Aorta (tissue), 5 donors: ENCODE measurements around the gene EPS8L2. TPM values are rescaled to one million over a fixed set of nuclear protein-coding genes. Genes with fewer than 3 reads are reported as not detected.
A peak's percentile ranks its signal among the peaks of the same experiment; 100 is the strongest.

Source experiments
- ATAC-seq: fragments of 200-7000 bp; cut with Tn5 transposase; one replicate; pipeline ENCODE4 v1.9.1; 2022; ENCODE audit warnings: moderate library complexity; ENCODE audit not compliant: low FRiP score
- DNase-seq, 2 donors: peaks; one replicate each; pipeline ENCODE4 v3.0.0-alpha.2; 2020
- H3K27ac ChIP-seq, 2 donors: one replicate each; pipeline ENCODE4 v1.5.1; 2013; ENCODE audit warnings: low read length in 2 of 2, mild to moderate bottlenecking in 2 of 2, moderate library complexity in 2 of 2, control low read depth in 1 of 2, inconsistent platforms in 1 of 2, low read depth in 1 of 2
- H3K27me3 ChIP-seq, 2 donors: one replicate each; pipeline ENCODE4 v1.6.1; 2013; ENCODE audit warnings: control low read depth in 1 of 2, low read length in 1 of 2, mild to moderate bottlenecking in 1 of 2, moderate library complexity in 1 of 2; ENCODE audit not compliant: insufficient read depth in 2 of 2, control insufficient read depth in 1 of 2
- H3K36me3 ChIP-seq, 2 donors: one replicate each; pipeline ENCODE4 v1.6.1; 2013; ENCODE audit warnings: control low read depth in 1 of 2, low read length in 1 of 2, mild to moderate bottlenecking in 1 of 2; ENCODE audit not compliant: insufficient read depth in 2 of 2, control insufficient read depth in 1 of 2
- H3K4me1 ChIP-seq, 2 donors: one replicate each; pipeline ENCODE4 v1.6.1; 2013; ENCODE audit warnings: low read length in 2 of 2, control low read depth in 1 of 2, mild to moderate bottlenecking in 1 of 2, moderate library complexity in 1 of 2; ENCODE audit not compliant: insufficient read depth in 2 of 2, control insufficient read depth in 1 of 2
- H3K4me3 ChIP-seq, 2 donors: one replicate each; pipeline ENCODE4 v1.5.1; 2013; ENCODE audit warnings: low read length in 2 of 2, control low read depth in 1 of 2, mild to moderate bottlenecking in 1 of 2
- H3K9me3 ChIP-seq: one replicate; pipeline ENCODE4 v1.6.1; 2013; ENCODE audit warnings: mild to moderate bottlenecking, low read length; ENCODE audit not compliant: control insufficient read depth
- WGBS, 2 donors: extraction: QIAGEN DNeasy Blood & Tissue Kit; methylation state at CpG; one replicate each; pipeline ENCODE4 v1.1.7; 2013; 5-methylcytosine and 5-hydroxymethylcytosine counted together
- intact Hi-C, 2 donors: fragments of 100-400 bp; cut with DNase I; formaldehyde crosslinking; loops; one replicate each; pipeline versions ENCODE4 v1.14.2 to v1.15.0; 2022
- polyA plus RNA-seq, 2 donors: library from polyadenylated mRNA; stranded (reverse); fragments of 200-250 nt; gene quantifications; one replicate each; pipeline ENCODE4 v1.2.3, GENCODE V29; 2013
- total RNA-seq, 2 donors: library from RNA; stranded (reverse); fragmentation: NEBNext Ultra II Directional; extraction: Animal tissue kit (Norgen Biotek cat#: 25700); gene quantifications; one replicate each; pipeline ENCODE4 v1.2.1, GENCODE V29; 2021
- donor health status: healthy with polysubstance abuse.
- donor health status: Bipolar disorder and iron deficiency.
- donor health status: DM: no; HTN: no; CAD: no.
- donor health status: DM: no; HTN: no; CAD: no.
- donor health status: DM: yes; HTN: yes; CAD: no.

The EPS8L2 gene
- total and polyA plus RNA-seq, 4 donors, result 41.0 to 102 (median 54.8) TPM

GRCh38 chr11:725624-726202 is 19.7 kb downstream of the EPS8L2 start:
- Histone ChIP-seq H3K36me3 (no peaks in the 10 kb centered on the region), H3K4me1 (no peaks in the 10 kb centered on the region), H3K4me3 (peak overlapping the region in 1 of 2 donors; percentile 15), H3K27me3 (no peaks in the 10 kb centered on the region), H3K27ac (no peak overlapping the region), H3K9me3 (no peaks in the 10 kb centered on the region)
- 1 to 4% methylated on average over 25 to 53 of the region's 53 CpGs for WGBS, 2 donors
- ATAC-seq (no peak), DNase-seq (no peak)
- intact Hi-C loops, result loop anchor here in 1 of 2 donors (5.0 kb wide), 1 partner anchor 58 kb away; no protein-coding TSS in a partner anchor

DNA sequence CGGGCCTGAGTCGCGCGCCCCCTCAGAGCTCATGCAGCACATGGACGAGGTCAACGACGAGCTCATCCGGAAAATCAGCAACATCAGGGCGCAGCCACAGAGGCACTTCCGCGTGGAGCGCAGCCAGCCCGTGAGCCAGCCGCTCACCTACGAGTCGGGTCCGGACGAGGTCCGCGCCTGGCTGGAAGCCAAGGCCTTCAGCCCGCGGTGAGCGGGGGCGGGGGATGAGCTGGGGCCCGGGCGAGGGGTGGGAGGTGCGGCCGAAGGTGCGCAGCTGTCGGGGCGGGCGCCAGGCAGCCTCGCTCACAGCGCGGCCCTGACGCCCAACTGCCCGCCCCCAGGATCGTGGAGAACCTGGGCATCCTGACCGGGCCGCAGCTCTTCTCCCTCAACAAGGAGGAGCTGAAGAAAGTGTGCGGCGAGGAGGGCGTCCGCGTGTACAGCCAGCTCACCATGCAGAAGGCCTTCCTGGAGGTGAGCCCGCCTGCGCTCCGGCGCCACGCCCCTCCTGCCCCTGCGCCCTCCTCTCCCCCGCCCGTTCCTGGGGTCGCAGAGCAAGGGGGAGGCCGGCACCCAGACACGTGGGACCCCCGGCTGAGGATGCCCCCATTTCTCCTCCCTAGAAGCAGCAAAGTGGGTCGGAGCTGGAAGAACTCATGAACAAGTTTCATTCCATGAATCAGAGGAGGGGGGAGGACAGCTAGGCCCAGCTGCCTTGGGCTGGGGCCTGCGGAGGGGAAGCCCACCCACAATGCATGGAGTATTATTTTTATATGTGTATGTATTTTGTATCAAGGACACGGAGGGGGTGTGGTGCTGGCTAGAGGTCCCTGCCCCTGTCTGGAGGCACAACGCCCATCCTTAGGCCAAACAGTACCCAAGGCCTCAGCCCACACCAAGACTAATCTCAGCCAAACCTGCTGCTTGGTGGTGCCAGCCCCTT is 20.5 kb downstream of the EPS8L2 start:
- Histone ChIP-seq H3K27ac (no peak overlapping the region), H3K4me3 (peak overlapping the region in 1 of 2 donors; percentile 15), H3K9me3 (no peaks in the 10 kb centered on the region), H3K27me3 (no peaks in the 10 kb centered on the region), H3K4me1 (no peaks in the 10 kb centered on the region), H3K36me3 (no peaks in the 10 kb centered on the region)
- intact Hi-C loops, result loop anchor here in 1 of 2 donors (5.0 kb wide), 1 partner anchor 59 kb away; no protein-coding TSS in a partner anchor
- peak; percentile 69 to 86 for DNase-seq
- 12 to 14% methylated on average over 45 to 61 of the region's 61 CpGs for WGBS, 2 donors
- no peak for ATAC-seq

DNA sequence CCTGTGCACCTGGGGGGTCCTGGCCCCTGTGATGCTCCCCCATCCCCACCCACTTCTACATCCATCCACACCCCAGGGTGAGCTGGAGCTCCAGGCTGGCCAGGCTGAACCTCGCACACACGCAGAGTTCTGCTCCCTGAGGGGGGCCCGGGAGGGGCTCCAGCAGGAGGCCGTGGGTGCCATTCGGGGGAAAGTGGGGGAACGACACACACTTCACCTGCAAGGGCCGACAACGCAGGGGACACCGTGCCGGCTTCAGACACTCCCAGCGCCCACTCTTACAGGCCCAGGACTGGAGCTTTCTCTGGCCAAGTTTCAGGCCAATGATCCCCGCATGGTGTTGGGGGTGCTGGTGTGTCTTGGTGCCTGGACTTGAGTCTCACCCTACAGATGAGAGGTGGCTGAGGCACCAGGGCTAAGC is 21.3 kb downstream of the EPS8L2 start:
- Histone ChIP-seq H3K36me3 (no peaks in the 10 kb centered on the region), H3K9me3 (no peaks in the 10 kb centered on the region), H3K4me1 (no peaks in the 10 kb centered on the region), H3K27me3 (no peaks in the 10 kb centered on the region), H3K27ac (peak overlapping the region in 1 of 2 donors; percentile 22), H3K4me3 (no peak overlapping the region)
- WGBS, 2 donors, result 89 to 92% methylated on average over 12 of the region's 12 CpGs
- DNase-seq, result peak in 1 of 2 donors; percentile 50
- intact Hi-C loops, result loop anchor here in 1 of 2 donors (5.0 kb wide), 1 partner anchor 60 kb away; no protein-coding TSS in a partner anchor
- ATAC-seq, result no peak

DNA sequence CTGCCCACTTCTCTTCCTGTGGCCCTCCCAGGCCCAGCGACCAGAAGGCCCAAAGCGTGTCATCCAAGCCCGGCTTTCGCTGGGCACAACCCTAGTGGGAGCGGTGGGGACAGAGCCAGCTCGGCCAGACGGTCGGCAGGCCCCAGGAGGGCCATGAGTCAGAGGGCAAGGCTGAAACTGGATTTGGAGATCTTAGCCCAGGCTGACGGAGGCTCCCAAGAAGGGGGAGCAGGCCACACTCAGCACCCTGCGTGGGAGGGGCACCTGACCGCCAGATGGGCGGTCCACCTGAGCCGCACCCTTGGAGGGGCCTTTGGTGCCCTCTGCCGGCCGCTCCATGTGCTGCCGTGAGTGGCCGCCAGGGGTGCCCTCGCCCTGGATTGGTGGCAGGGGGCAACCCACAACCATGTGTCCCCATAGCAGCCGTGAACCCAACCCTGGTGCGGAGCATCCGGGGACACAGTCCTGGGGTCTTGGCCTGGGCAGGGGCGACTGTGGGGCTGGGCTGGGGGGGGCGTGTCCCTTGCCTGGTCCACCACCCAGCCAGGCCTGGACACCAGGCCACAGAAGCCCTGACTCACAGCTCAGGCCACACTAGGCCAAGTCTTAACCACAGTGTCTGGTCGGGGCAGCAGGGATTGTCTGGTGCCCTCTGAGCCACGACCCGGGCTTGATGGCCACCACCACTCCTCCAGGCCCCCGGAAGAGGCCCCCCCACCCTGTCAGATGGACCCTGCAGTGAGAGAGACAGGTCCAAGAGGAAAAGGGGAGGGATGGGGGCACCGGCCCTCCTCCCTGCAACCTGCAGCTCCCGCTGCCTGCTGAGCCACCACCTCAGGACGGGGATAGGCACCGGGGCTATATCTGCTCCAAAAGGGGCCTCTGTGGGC is 22.1 kb downstream of the EPS8L2 start:
- 21 to 23% methylated on average over 31 of the region's 31 CpGs for WGBS, 2 donors
- H3K4me3 ChIP-seq, result no peak overlapping the region
- peak overlapping the region in 1 of 2 donors; percentile 22 for H3K27ac ChIP-seq

DNA sequence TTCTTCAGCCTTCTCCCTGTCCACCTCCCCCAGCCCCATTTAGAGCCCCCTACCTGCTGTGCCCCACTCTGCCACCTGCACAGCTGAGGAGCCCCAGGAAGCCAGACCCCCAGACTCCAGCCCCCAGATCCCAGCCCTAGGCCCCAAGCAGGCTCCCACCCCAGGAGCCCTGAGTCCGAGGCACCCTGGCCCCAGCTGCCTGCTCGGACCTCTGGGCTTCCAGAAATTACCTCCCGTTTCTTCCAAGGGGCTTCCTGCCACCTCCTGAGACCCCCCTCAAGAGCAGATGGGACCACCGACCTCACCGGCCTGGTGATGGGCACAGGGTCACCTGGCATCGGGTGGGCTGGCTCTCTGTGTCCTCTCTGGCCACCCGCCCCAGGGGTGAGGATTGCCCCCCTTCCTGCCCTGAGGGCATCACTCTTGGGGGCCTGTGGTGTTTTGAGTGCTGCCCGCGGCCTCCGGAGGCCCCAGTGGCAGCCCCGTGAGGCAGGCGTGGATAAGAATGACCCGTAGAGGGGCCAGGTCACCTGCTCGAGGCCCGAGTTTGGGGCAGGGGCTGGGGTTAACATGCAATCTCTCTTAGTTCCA is 23.0 kb downstream of the EPS8L2 start:
- intact Hi-C loops, result loop anchor here (2.0 to 5.0 kb wide), 4 partner anchors 32 to 174 kb away; no protein-coding TSS in a partner anchor
- no peak overlapping the region for H3K27ac ChIP-seq
- H3K36me3 ChIP-seq, result no peaks in the 10 kb centered on the region
- ATAC-seq (no peak), DNase-seq (no peak)
- H3K4me3 ChIP-seq, result no peak overlapping the region
- no peaks in the 10 kb centered on the region for H3K4me1 ChIP-seq
- H3K9me3 ChIP-seq, result no peaks in the 10 kb centered on the region
- H3K27me3 ChIP-seq, result no peaks in the 10 kb centered on the region
- 73 to 83% methylated on average over 15 of the region's 15 CpGs for WGBS, 2 donors

More for the DNA sequence above, 22.1 kb downstream of the EPS8L2 start:
- Histone ChIP-seq H3K4me1 (no peaks in the 10 kb centered on the region), H3K36me3 (no peaks in the 10 kb centered on the region), H3K9me3 (no peaks in the 10 kb centered on the region), H3K27me3 (no peaks in the 10 kb centered on the region)
- ATAC-seq, result peak; percentile 91
- intact Hi-C loops, result loop anchor here (2.0 to 5.0 kb wide), 4 partner anchors 31 to 173 kb away; no protein-coding TSS in a partner anchor
- peak; percentile 94 to 97 for DNase-seq

- Histone ChIP-seq H3K9me3 (no peaks in the 10 kb centered on the region), H3K4me1 (no peaks in the 10 kb centered on the region), H3K27me3 (no peaks in the 10 kb centered on the region), H3K36me3 (no peaks in the 10 kb centered on the region), H3K4me3 (no peak overlapping the region), H3K27ac (no peak overlapping the region)
- no peak for DNase-seq
- no peak for ATAC-seq
- WGBS, 2 donors, result 62 to 69% methylated on average over 17 of the region's 17 CpGs
- intact Hi-C loops, result loop anchor here (2.0 to 5.0 kb wide), 4 partner anchors 33 to 175 kb away; no protein-coding TSS in a partner anchor
Measured at GRCh38 chr11:729492-730074, 23.6 kb downstream of the EPS8L2 start.

DNA sequence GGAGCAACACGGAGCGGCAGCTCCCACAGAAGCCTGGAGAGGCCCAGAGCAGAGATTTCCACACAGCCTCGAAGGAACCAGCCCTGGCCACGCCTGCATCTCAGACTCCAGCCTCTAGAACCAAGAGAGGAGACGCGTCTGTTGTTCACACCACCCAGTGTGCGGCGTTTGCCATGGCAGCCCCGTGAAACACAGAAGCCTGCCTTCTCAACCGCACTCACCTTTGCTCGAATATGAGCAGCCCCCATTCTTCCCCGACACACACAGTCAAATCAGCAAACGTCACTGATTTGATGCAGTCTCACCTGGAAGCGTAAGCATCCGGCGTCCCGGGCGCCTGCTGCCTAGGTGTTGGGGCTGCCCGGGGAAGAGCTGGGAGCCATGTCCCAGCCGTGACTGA is 27.0 kb downstream of the EPS8L2 start:
- H3K27me3 ChIP-seq, result no peaks in the 10 kb centered on the region
- WGBS, 2 donors, result 77 to 83% methylated on average over 20 of the region's 20 CpGs
- no peaks in the 10 kb centered on the region for H3K9me3 ChIP-seq
- no peak for DNase-seq
- H3K4me1 ChIP-seq, result no peaks in the 10 kb centered on the region
- no peaks in the 10 kb centered on the region for H3K36me3 ChIP-seq
- H3K4me3 ChIP-seq, result no peak overlapping the region
- ATAC-seq, result no peak
- no peak overlapping the region for H3K27ac ChIP-seq
- intact Hi-C loops, result no loop called here
